Measurements from ENCODE around the gene ADAMTS14.
"Not testable (repeated sequence)": the region's sequence is repeated elsewhere in the genome, so short reads cannot be mapped to it uniquely, and the experiment has no call there.

The ADAMTS14 gene

GRCh38 chr10:70762441-70763175 is 90.3 kb downstream of the ADAMTS14 start:
- no peak for DNase-seq (ENCODE audit: extremely low spot score)
- ChIA-PET CTCF (interaction anchor here (1.1 to 6.7 kb wide), 3 partner anchors 31 to 213 kb away, joined by 3 to 93 read pairs (median 3); no protein-coding TSS in a partner anchor), POLR2A (no interaction called here)
- no peak for TF ChIP-seq CTCF (IDR thresholded peaks at IDR 0.05; ENCODE audit: control extremely low read depth, extremely low read depth, low read depth, missing control alignments)

- TF ChIP-seq CTCF (IDR thresholded peaks at IDR 0.05; ENCODE audit: control extremely low read depth, extremely low read depth, low read depth, missing control alignments) = no peak
- ChIA-PET CTCF (interaction anchor here (1.1 to 1.4 kb wide), 2 partner anchors 32 to 213 kb away, joined by 3 read pairs; no protein-coding TSS in a partner anchor), POLR2A (interaction anchor here (0.6 kb wide), 1 partner anchor 10 kb away, joined by 3 read pairs; no protein-coding TSS in a partner anchor)
- DNase-seq (ENCODE audit: extremely low spot score) = no peak
Observed at GRCh38 chr10:70763567-70763966, 91.3 kb downstream of the ADAMTS14 start.

- DNase-seq (ENCODE audit: extremely low spot score) = no peak
- no peak for TF ChIP-seq CTCF (IDR thresholded peaks at IDR 0.05; ENCODE audit: control extremely low read depth, extremely low read depth, low read depth, missing control alignments)
- CTCF ChIA-PET = interaction anchor here (1.2 kb wide), 1 partner anchor 217 kb away, joined by 3 read pairs; no protein-coding TSS in a partner anchor
- POLR2A ChIA-PET = no interaction called here
Observed at GRCh38 chr10:70765794-70766594, 93.7 kb downstream of the ADAMTS14 start.

- DNase-seq (ENCODE audit: extremely low spot score); POLR2A ChIA-PET: not testable (repeated sequence)
- CTCF ChIA-PET = interaction anchor here (2.1 kb wide), 1 partner anchor 218 kb away, joined by 4 read pairs; no protein-coding TSS in a partner anchor
Observed at GRCh38 chr10:70768026-70768685, 95.8 kb downstream of the ADAMTS14 start.

- ChIA-PET POLR2A (no interaction called here), CTCF (interaction anchor here (2.1 kb wide), 1 partner anchor 219 kb away, joined by 4 read pairs; no protein-coding TSS in a partner anchor)
- no peak for DNase-seq (ENCODE audit: extremely low spot score)
- TF ChIP-seq CTCF (IDR thresholded peaks at IDR 0.05; ENCODE audit: control extremely low read depth, extremely low read depth, low read depth, missing control alignments) = no peak
Observed at GRCh38 chr10:70769121-70769520, 96.8 kb downstream of the ADAMTS14 start.

GRCh38 chr10:70770001-70770400 is 97.7 kb downstream of the ADAMTS14 start:
- no peak for DNase-seq (ENCODE audit: extremely low spot score)
- ChIA-PET CTCF (interaction anchor here (0.8 to 2.1 kb wide), 3 partner anchors 9 to 220 kb away, joined by 4 to 5 read pairs (median 4); no protein-coding TSS in a partner anchor), POLR2A (no interaction called here)
- no peak for TF ChIP-seq CTCF (IDR thresholded peaks at IDR 0.05; ENCODE audit: control extremely low read depth, extremely low read depth, low read depth, missing control alignments)

- CTCF ChIA-PET = interaction anchor here (0.8 to 1.6 kb wide), 2 partner anchors 9 to 12 kb away, joined by 4 to 5 read pairs; no protein-coding TSS in a partner anchor
- POLR2A ChIA-PET; DNase-seq (ENCODE audit: extremely low spot score): not testable (repeated sequence)
Observed at GRCh38 chr10:70770516-70770915, 98.2 kb downstream of the ADAMTS14 start.
